HepG2 (cell line): Measurements from ENCODE around the gene KRTAP12-2. TPM values are rescaled to one million over a fixed set of nuclear protein-coding genes. Genes with fewer than 3 reads are reported as not detected.

Source experiments
- ATAC-seq: fragments of 200-7000 bp; cut with Tn5 transposase; 3 replicates; pipeline ENCODE4 v1.9.1; 2020; ENCODE audit warnings: mild to moderate bottlenecking, moderate library complexity
- BruUV-seq: library from RNA; stranded (reverse); fragments of 400-500 nt; replicated peaks from 2 replicates; lab custom pipeline; 2021; lab: Mats Ljungman, UMichigan
- CTCF ChIA-PET: fragments of 300-600 bp; formaldehyde crosslinking; extraction: SDS; loops from one replicate; lab custom pipeline; 2021; ENCODE audit warnings: low total read pairs, inconsistent platforms, low intra/inter-chr PET ratio; lab: Yijun Ruan, JAX
- POLR2A ChIA-PET: fragments of 350-600 bp; sonication (Branson Sonifier 250); formaldehyde crosslinking; loops from one replicate; lab custom pipeline; 2020; ENCODE audit warnings: antibody characterized with exemption, inconsistent platforms; lab: Yijun Ruan, JAX
- DNase-seq: peaks from one replicate; pipeline ENCODE4 v3.0.0-alpha.2; 2015; ENCODE audit warnings: low spot score
- FAIRE-seq: peaks from 3 replicates; lab custom pipeline; 2011; peaks lifted over from hg19 to GRCh38; lab: Jason Lieb, UNC
- H2AFZ ChIP-seq: one replicate; pipeline ENCODE4 v1.6.1; 2011; ENCODE audit warnings: low read length, inconsistent platforms
- H3K27ac ChIP-seq: fragments of 300-600 bp; 3 replicates; pipeline ENCODE4 v1.8.0; 2011; ENCODE audit warnings: mixed run types, mild to moderate bottlenecking, mixed read lengths, low read length, inconsistent platforms; ENCODE audit not compliant: insufficient read depth; ENCODE audit errors: extremely low read length
- H3K27me3 ChIP-seq, 2 experiments: fragments of 200-600 bp in 1 of 2; 2 replicates in 1 of 2; 3 replicates in 1 of 2; pipeline versions ENCODE4 v1.6.0 to v1.8.0; 2011; ENCODE audit warnings: low read length in 2 of 2, mild to moderate bottlenecking in 2 of 2, moderate library complexity in 2 of 2, inconsistent platforms in 1 of 2; ENCODE audit not compliant: insufficient read depth in 2 of 2, control insufficient read depth in 1 of 2
- H3K36me3 ChIP-seq, 2 experiments: fragments of 200-600 bp in 1 of 2; replicated peaks in 1 of 2; 2 replicates in 1 of 2; 3 replicates in 1 of 2; pipeline versions ENCODE4 v1.5.1 to v1.8.0; 2011; ENCODE audit warnings: low read length in 2 of 2, inconsistent platforms in 1 of 2; ENCODE audit not compliant: insufficient read depth in 2 of 2, control insufficient read depth in 1 of 2
- H3K4me1 ChIP-seq: 2 replicates; pipeline ENCODE4 v1.5.1; 2012; ENCODE audit warnings: low read length, inconsistent platforms; ENCODE audit not compliant: insufficient read depth
- H3K4me2 ChIP-seq: 2 replicates; pipeline ENCODE4 v1.6.0; 2011; ENCODE audit warnings: low read depth, low read length, inconsistent platforms
- H3K4me3 ChIP-seq, 3 experiments: fragments of 200-600 bp in 1 of 3; sonication (generic), shearing (Covaris generic) in 1 of 3; replicated peaks in 1 of 3; 2 replicates each; pipeline ENCODE4 v1.5.1; 2011 to 2016; ENCODE audit warnings: low read length in 3 of 3, inconsistent platforms in 2 of 3, low read depth in 2 of 3, mild to moderate bottlenecking in 2 of 3, control low read depth in 1 of 3, mixed read lengths in 1 of 3; ENCODE audit not compliant: insufficient read depth in 1 of 3
- H3K79me2 ChIP-seq: one replicate; pipeline ENCODE4 v1.6.1; 2011; ENCODE audit warnings: low read length, inconsistent platforms; ENCODE audit not compliant: insufficient read depth
- H3K9ac ChIP-seq: 2 replicates; pipeline ENCODE4 v1.6.0; 2011; ENCODE audit warnings: mild to moderate bottlenecking, low read depth, low read length, inconsistent platforms; ENCODE audit not compliant: insufficient read depth
- H3K9me3 ChIP-seq: 2 replicates; pipeline ENCODE4 v1.5.1; 2012; ENCODE audit warnings: mild to moderate bottlenecking, low read length
- H4K20me1 ChIP-seq: 2 replicates; pipeline ENCODE4 v1.6.0; 2011; ENCODE audit warnings: inconsistent platforms, mild to moderate bottlenecking, low read length, moderate library complexity; ENCODE audit not compliant: insufficient read depth
- HHEX ChIP-seq: IDR thresholded peaks from 2 replicates; pipeline ENCODE4 v1.6.1; 2016; ENCODE audit warnings: control low read depth
- MXD3 ChIP-seq: IDR thresholded peaks from 2 replicates; pipeline ENCODE4 v1.6.1; 2016; ENCODE audit warnings: mild to moderate bottlenecking, missing biosample characterization, missing genetic modification reagents
- ONECUT2 ChIP-seq: sonication (generic); formaldehyde crosslinking; IDR thresholded peaks from 2 replicates; pipeline ENCODE4 v1.4.0; 2020; ENCODE audit warnings: missing genetic modification reagents
- PAF1 ChIP-seq: IDR thresholded peaks from 2 replicates; pipeline ENCODE4 v1.6.1; 2016; ENCODE audit warnings: missing genetic modification reagents, missing compliant biosample characterization
- REXO4 ChIP-seq: sonication (generic); formaldehyde crosslinking; IDR thresholded peaks from 2 replicates; pipeline ENCODE4 v1.8.0; 2022; ENCODE audit warnings: missing genetic modification reagents, mild to moderate bottlenecking, borderline replicate concordance
- SNRNP70 ChIP-seq: fragments of 200-400 bp; formaldehyde crosslinking; IDR thresholded peaks from 2 replicates; pipeline ENCODE4 v1.6.1; 2017; ENCODE audit warnings: mild to moderate bottlenecking, low read depth, low read length, moderate library complexity
- SOX6 ChIP-seq, 2 experiments: fragments of 450-650 bp in 1 of 2; sonication (generic) in 1 of 2; formaldehyde crosslinking in 1 of 2; IDR thresholded peaks; 2 replicates each; pipeline versions ENCODE4 v1.4.0 to v1.6.1; 2017 to 2020; ENCODE audit warnings: antibody characterized with exemption in 1 of 2, mild to moderate bottlenecking in 1 of 2, missing genetic modification reagents in 1 of 2
- SP140L ChIP-seq: sonication (generic); formaldehyde crosslinking; IDR thresholded peaks from 2 replicates; pipeline ENCODE4 v1.4.0; 2020; ENCODE audit warnings: missing genetic modification reagents, borderline replicate concordance
- XRCC5 ChIP-seq: fragments of 200-400 bp; formaldehyde crosslinking; optimal IDR thresholded peaks from 2 replicates; pipeline ENCODE3; 2017; ENCODE audit warnings: mild to moderate bottlenecking, low read length
- ZNF276 ChIP-seq: sonication (generic); formaldehyde crosslinking; IDR thresholded peaks from 2 replicates; pipeline ENCODE4 v1.4.0; 2020; ENCODE audit warnings: mild to moderate bottlenecking, low read depth, missing genetic modification reagents
- ZNF33B ChIP-seq: sonication (generic); formaldehyde crosslinking; IDR thresholded peaks from 2 replicates; pipeline ENCODE4 v1.5.1; 2020; ENCODE audit warnings: mild to moderate bottlenecking, missing genetic modification reagents
- ZSCAN21 ChIP-seq: sonication (generic); formaldehyde crosslinking; IDR thresholded peaks from 2 replicates; pipeline ENCODE4 v1.8.0; 2022; ENCODE audit warnings: mild to moderate bottlenecking, missing genetic modification reagents, moderate library complexity, borderline replicate concordance
- ZSCAN30 ChIP-seq: sonication (generic); formaldehyde crosslinking; IDR thresholded peaks from 2 replicates; pipeline ENCODE4 v1.5.0; 2020; ENCODE audit warnings: mild to moderate bottlenecking, missing genetic modification reagents
- WGBS: methylation state at CpG from one replicate; pipeline ENCODE4 v1.1.6; 2017; ENCODE audit warnings: low lambda C conversion rate; 5-methylcytosine and 5-hydroxymethylcytosine counted together
- in situ Hi-C: cut with HindIII; loops from 2 replicates; pipeline ENCODE4 v1.10.0; 2017; ENCODE audit warnings: low pct_unique_long_range_greater_than_20kb; ENCODE audit not compliant: extremely low pct_ligation_motif_present
- intact Hi-C: fragments of 100-400 bp; cut with micrococcal nuclease; formaldehyde crosslinking; loops from one replicate; pipeline ENCODE4 v1.10.0; 2022; ENCODE audit not compliant: unreplicated experiment
- polyA plus RNA-seq, 8 experiments: library from polyadenylated mRNA; depleted of rRNA in 3 of 8; stranded (reverse) in 7 of 8; unstranded in 1 of 8; fragments of >200 nt; fragmentation: Illumina TruSeq in 4 of 8; extraction: Trizol in 4 of 8; gene quantifications; 2 replicates each; pipeline versions ENCODE4 v1.2.1 to v1.2.3, GENCODE V29; 2011 to 2016; ENCODE audit warnings: low read depth in 4 of 8, missing spikeins in 1 of 8, mixed read lengths in 1 of 8; ENCODE audit not compliant: insufficient read depth in 1 of 8
- total RNA-seq, 5 experiments: library from RNA; depleted of rRNA; stranded (reverse); fragments of >200 nt; fragmentation: Illumina TruSeq; extraction: Trizol; gene quantifications; 2 replicates each; pipeline ENCODE4 v1.2.3, GENCODE V29; 2016; ENCODE audit warnings: low read depth in 1 of 5
- TF ChIP-seq, protein P1 (sequence below): sonication (generic); formaldehyde crosslinking; IDR thresholded peaks from 2 replicates; pipeline ENCODE4 v1.4.0; 2020; ENCODE audit warnings: missing genetic modification reagents, borderline replicate concordance

KRTAP12-2 gene
- total and polyA plus RNA-seq, 2 of the 13 experiments (the other 11 are each of a cell fraction or from before 2014, with no cell fraction given), result not detected

DNA sequence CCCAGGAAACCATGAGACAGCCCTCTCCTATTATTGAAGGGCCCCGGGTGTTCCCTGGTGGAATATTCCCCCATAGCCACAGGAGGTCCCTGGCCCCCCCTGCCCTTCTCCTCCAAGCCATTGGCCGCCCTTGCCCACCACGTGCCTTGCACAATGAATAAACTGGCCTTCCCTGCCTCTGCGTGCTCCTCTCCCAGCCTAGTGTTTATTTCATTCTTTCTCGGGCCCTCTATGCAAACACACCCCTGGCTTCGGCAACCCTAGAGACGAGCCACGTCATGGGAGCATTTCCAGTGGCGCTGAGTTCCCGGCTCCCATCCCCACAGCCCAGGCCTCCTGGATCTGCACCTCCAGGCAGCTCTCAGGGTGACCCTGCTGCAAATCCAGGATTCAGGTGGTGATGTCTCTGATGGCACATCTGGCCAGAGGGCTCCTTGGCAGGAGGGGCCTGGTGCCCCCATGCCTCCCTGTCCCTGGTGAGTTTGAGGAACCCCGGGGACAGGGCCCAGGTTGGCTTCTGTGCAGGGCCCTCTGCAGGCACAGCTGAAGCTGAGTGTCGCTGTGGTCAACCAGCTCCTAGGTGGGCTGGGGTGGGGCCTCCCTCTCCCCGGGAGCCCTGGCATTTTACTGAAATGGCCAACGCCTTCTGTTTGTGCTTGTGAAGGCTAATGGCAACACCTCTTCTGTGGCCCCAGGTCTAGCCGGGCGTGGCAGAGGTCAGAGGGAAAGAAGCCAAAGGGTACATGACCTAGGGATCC, 36.4 kb upstream of the KRTAP12-2 start (continued):
- TF ChIP-seq ZNF276 (CRISPR knock-in tag) (0 out of 2 replicates have a peak, but pooled peaks have one; percentile 35), XRCC5 (no peak), ZSCAN30 (no peak), ZNF33B (CRISPR knock-in tag) (peak; percentile 90), ONECUT2 (CRISPR knock-in tag) (no peak), SP140L (CRISPR knock-in tag) (no peak)
- TF ChIP-seq, all 625 proteins: peak for 120

DNA sequence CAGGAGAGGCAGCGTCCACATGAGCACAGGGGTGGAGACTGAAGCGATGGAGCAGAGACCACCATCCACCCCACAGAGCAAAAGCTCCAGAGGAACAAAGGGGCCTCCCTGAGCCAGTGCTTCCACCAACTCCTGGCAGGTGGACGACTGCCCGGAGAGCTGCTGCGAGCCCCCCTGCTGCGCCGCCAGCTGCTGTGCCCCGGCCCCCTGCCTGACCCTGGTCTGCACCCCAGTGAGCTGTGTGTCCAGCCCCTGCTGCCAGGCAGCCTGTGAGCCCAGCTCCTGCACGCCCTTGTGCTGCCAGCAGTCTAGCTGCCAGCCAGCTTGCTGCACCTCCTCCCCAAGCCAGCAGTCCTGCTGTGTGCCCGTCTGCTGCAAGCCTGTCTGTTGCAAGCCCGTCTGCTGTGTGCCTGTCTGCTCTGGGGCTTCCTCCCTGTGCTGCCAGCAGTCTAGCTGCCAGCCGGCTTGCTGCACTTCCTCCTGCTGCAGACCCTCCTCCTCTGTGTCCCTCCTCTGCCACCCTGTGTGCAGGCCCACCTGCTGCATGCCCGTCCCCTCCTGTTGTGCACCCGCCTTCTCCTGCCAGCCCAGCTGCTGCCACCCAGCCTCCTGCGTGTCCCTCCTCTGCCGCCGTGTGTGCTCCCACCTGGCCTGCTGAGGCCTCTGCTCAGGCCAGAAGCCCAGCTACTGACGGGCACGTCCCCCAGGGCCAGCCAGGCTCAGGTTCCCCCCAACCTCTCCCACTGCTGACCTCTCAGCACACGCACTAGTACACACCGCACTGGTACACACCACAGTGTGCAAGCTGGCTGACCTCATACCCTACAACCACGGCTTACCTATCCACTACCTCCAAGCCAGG, 35.6 kb upstream of the KRTAP12-2 start:
- H3K4me2 ChIP-seq, result peak overlapping the region; percentile 60
- peaks cover 5 to 17% of the 10 kb centered on the region in 2 experiments; a peak in 3 of 5 replicates for H3K27me3 ChIP-seq
- H3K79me2 ChIP-seq, result no peaks in the 10 kb centered on the region
- peaks cover 71% of the 10 kb centered on the region for H3K4me1 ChIP-seq
- H3K27ac ChIP-seq, result no peak overlapping the region
- CTCF ChIA-PET, result no interaction called here
- H3K9me3 ChIP-seq, result no peaks in the 10 kb centered on the region
- intact Hi-C loops (loop anchor here (5.0 kb wide), 1 partner anchor 35 kb away; no protein-coding TSS in a partner anchor), in situ Hi-C loops (no loop called here)
- no peak overlapping the region for H2AFZ ChIP-seq
- peak; percentile 14 for ATAC-seq
- peak overlapping the region in 1 of 3 experiments; percentile 33; a peak in 1 of 6 replicates for H3K4me3 ChIP-seq
- DNase-seq, result no peak
- WGBS, result 68% methylated on average over 9 of the region's 22 CpGs
- H4K20me1 ChIP-seq, result no peaks in the 10 kb centered on the region
- POLR2A ChIA-PET, result no interaction called here
- BruUV-seq, result no TSS peak
- no peaks in the 10 kb centered on the region for H3K36me3 ChIP-seq
- 0 out of 2 replicates have a peak overlapping the region, but pooled peaks have one; percentile 9 for H3K9ac ChIP-seq
- no peak for FAIRE-seq
- peak; percentile 5; the same call in 1 of the 2 replicates for TF ChIP-seq ZSCAN21
- TF ChIP-seq HHEX (CRISPR knock-in tag), result no peak
- TF ChIP-seq, protein P1, sequence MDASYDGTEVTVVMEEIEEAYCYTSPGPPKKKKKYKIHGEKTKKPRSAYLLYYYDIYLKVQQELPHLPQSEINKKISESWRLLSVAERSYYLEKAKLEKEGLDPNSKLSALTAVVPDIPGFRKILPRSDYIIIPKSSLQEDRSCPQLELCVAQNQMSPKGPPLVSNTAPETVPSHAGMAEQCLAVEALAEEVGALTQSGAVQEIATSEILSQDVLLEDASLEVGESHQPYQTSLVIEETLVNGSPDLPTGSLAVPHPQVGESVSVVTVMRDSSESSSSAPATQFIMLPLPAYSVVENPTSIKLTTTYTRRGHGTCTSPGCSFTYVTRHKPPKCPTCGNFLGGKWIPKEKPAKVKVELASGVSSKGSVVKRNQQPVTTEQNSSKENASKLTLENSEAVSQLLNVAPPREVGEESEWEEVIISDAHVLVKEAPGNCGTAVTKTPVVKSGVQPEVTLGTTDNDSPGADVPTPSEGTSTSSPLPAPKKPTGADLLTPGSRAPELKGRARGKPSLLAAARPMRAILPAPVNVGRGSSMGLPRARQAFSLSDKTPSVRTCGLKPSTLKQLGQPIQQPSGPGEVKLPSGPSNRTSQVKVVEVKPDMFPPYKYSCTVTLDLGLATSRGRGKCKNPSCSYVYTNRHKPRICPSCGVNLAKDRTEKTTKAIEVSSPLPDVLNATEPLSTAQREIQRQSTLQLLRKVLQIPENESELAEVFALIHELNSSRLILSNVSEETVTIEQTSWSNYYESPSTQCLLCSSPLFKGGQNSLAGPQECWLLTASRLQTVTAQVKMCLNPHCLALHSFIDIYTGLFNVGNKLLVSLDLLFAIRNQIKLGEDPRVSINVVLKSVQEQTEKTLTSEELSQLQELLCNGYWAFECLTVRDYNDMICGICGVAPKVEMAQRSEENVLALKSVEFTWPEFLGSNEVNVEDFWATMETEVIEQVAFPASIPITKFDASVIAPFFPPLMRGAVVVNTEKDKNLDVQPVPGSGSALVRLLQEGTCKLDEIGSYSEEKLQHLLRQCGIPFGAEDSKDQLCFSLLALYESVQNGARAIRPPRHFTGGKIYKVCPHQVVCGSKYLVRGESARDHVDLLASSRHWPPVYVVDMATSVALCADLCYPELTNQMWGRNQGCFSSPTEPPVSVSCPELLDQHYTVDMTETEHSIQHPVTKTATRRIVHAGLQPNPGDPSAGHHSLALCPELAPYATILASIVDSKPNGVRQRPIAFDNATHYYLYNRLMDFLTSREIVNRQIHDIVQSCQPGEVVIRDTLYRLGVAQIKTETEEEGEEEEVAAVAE (CRISPR knock-in tag), result no peak
- TF ChIP-seq REXO4 (CRISPR knock-in tag), result no peak
- TF ChIP-seq SNRNP70, result no peak
- TF ChIP-seq MXD3 (CRISPR knock-in tag), result no peak
- no peak for TF ChIP-seq PAF1 (CRISPR knock-in tag)
- no peak for TF ChIP-seq SOX6 (IDR thresholded peaks at IDR 0.05)
- no peak for TF ChIP-seq SOX6 (CRISPR knock-in tag; IDR thresholded peaks at IDR 0.05)
